Hepatocyte (in vitro differentiated cells): ENCODE results near the gene EIF4E1B. TPM values are rescaled to one million over a fixed set of nuclear protein-coding genes. Genes with fewer than 3 reads are reported as not detected.

ENCODE experiments used
- DNase-seq: peaks from one replicate; pipeline ENCODE4 v3.0.0-alpha.2; 2016; ENCODE audit warnings: low spot score
- H2AFZ ChIP-seq: fragments of 200-600 bp; sonication (generic); 2 replicates; pipeline ENCODE4 v1.6.0; 2016; ENCODE audit warnings: antibody characterized with exemption, mild to moderate bottlenecking
- H3K27ac ChIP-seq: fragments of 200-600 bp; sonication (generic); 2 replicates; pipeline ENCODE4 v1.5.1; 2016; ENCODE audit warnings: mild to moderate bottlenecking
- H3K27me3 ChIP-seq: fragments of 200-600 bp; sonication (generic); 2 replicates; pipeline ENCODE4 v1.6.1; 2016
- H3K36me3 ChIP-seq: fragments of 200-600 bp; sonication (generic); replicated peaks from 2 replicates; pipeline ENCODE4 v1.5.1; 2016; ENCODE audit warnings: low read depth; ENCODE audit not compliant: insufficient read depth
- H3K4me1 ChIP-seq: fragments of 200-600 bp; sonication (generic); 2 replicates; pipeline ENCODE4 v1.5.1; 2016; ENCODE audit warnings: mild to moderate bottlenecking, moderate library complexity; ENCODE audit not compliant: insufficient read depth
- H3K4me2 ChIP-seq: fragments of 200-600 bp; sonication (generic); 2 replicates; pipeline ENCODE4 v1.6.0; 2016
- H3K4me3 ChIP-seq: fragments of 200-600 bp; sonication (generic); 2 replicates; pipeline ENCODE4 v1.5.1; 2016; ENCODE audit warnings: mild to moderate bottlenecking
- H3K79me2 ChIP-seq: fragments of 200-600 bp; sonication (generic); 2 replicates; pipeline ENCODE4 v1.6.0; 2017; ENCODE audit warnings: mild to moderate bottlenecking
- H3K9me2 ChIP-seq: fragments of 200-600 bp; sonication (generic); replicated peaks from 2 replicates; pipeline ENCODE4 v1.6.0; 2017; ENCODE audit warnings: mild to moderate bottlenecking; ENCODE audit not compliant: insufficient read depth
- H3K9me3 ChIP-seq: fragments of 200-600 bp; sonication (generic); 2 replicates; pipeline ENCODE4 v1.5.1; 2016; ENCODE audit warnings: low read depth, mild to moderate bottlenecking
- H4K20me1 ChIP-seq: fragments of 200-600 bp; sonication (generic); 2 replicates; pipeline ENCODE4 v1.6.0; 2016; ENCODE audit warnings: mild to moderate bottlenecking; ENCODE audit not compliant: insufficient read depth, poor library complexity, severe bottlenecking
- EZH2 ChIP-seq: fragments of 200-600 bp; sonication (generic); IDR thresholded peaks from 2 replicates; pipeline ENCODE4 v1.6.1; 2016; ENCODE audit warnings: antibody characterized with exemption, mild to moderate bottlenecking, borderline replicate concordance
- EZH2phosphoT487 ChIP-seq: fragments of 200-600 bp; sonication (generic); IDR thresholded peaks from one replicate; pipeline ENCODE4 v1.6.1; 2018; ENCODE audit warnings: antibody characterized with exemption, mild to moderate bottlenecking, low read depth, moderate library complexity; ENCODE audit not compliant: unreplicated experiment, severe bottlenecking
- WGBS: methylation state at CpG from one replicate; pipeline ENCODE4 v1.1.6; 2016; ENCODE audit warnings: low lambda C conversion rate; ENCODE audit errors: missing lambda C conversion rate; 5-methylcytosine and 5-hydroxymethylcytosine counted together
- polyA plus RNA-seq: library from polyadenylated mRNA; unstranded; fragments of >200 nt; fragmentation: Nextera tagmentation; extraction: Ambion mirVana; gene quantifications from 2 replicates; pipeline ENCODE4 v1.2.1, GENCODE V29; 2016
- total RNA-seq: library from RNA; depleted of rRNA; stranded (reverse); fragments of >200 nt; gene quantifications from 2 replicates; pipeline ENCODE4 v1.2.3, GENCODE V29; 2014
- TF ChIP-seq, protein P1 (sequence below): fragments of 200-600 bp; sonication (generic); IDR thresholded peaks from 2 replicates; pipeline ENCODE4 v1.5.1; 2016; ENCODE audit warnings: antibody characterized with exemption, mild to moderate bottlenecking; ENCODE audit not compliant: poor library complexity

EIF4E1B gene
- total and polyA plus RNA-seq, 2 experiments from 2014 or later = not detected

DNA sequence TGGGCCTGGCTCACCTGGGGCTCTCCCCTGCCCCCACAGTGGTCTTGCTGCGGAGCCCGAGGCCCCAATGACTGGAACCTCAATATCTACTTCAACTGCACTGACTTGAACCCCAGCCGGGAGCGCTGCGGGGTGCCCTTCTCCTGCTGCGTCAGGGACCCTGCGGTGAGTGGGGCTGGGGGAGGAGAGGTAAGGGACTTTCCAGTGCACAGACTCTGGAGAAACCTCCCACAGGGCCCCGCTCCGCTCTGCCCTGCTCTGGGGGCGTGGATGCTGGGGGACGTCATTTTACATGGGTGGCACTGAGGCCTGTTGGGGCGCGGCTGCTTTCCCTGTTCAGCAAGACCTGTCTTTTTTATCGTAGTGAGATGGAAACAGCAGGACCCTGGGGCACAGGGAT is 24.4 kb downstream of the EIF4E1B start:
- no peak for DNase-seq
- no peak for TF ChIP-seq EZH2phosphoT487
- no peak for TF ChIP-seq EZH2
- TF ChIP-seq, protein P1, sequence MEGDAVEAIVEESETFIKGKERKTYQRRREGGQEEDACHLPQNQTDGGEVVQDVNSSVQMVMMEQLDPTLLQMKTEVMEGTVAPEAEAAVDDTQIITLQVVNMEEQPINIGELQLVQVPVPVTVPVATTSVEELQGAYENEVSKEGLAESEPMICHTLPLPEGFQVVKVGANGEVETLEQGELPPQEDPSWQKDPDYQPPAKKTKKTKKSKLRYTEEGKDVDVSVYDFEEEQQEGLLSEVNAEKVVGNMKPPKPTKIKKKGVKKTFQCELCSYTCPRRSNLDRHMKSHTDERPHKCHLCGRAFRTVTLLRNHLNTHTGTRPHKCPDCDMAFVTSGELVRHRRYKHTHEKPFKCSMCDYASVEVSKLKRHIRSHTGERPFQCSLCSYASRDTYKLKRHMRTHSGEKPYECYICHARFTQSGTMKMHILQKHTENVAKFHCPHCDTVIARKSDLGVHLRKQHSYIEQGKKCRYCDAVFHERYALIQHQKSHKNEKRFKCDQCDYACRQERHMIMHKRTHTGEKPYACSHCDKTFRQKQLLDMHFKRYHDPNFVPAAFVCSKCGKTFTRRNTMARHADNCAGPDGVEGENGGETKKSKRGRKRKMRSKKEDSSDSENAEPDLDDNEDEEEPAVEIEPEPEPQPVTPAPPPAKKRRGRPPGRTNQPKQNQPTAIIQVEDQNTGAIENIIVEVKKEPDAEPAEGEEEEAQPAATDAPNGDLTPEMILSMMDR = no peak
- H3K27ac ChIP-seq = no peak overlapping the region
- no peaks in the 10 kb centered on the region for H3K9me3 ChIP-seq
- H3K9me2 ChIP-seq = no peaks in the 10 kb centered on the region
- no peak overlapping the region for H2AFZ ChIP-seq
- H4K20me1 ChIP-seq = no peaks in the 10 kb centered on the region
- H3K4me1 ChIP-seq = no peaks in the 10 kb centered on the region
- 95% methylated on average over 14 of the region's 14 CpGs for WGBS
- no peaks in the 10 kb centered on the region for H3K27me3 ChIP-seq
- H3K4me3 ChIP-seq = no peak overlapping the region
- H3K4me2 ChIP-seq = no peak overlapping the region
- H3K36me3 ChIP-seq = no peaks in the 10 kb centered on the region
- peaks cover 3% of the 10 kb centered on the region for H3K79me2 ChIP-seq

DNA sequence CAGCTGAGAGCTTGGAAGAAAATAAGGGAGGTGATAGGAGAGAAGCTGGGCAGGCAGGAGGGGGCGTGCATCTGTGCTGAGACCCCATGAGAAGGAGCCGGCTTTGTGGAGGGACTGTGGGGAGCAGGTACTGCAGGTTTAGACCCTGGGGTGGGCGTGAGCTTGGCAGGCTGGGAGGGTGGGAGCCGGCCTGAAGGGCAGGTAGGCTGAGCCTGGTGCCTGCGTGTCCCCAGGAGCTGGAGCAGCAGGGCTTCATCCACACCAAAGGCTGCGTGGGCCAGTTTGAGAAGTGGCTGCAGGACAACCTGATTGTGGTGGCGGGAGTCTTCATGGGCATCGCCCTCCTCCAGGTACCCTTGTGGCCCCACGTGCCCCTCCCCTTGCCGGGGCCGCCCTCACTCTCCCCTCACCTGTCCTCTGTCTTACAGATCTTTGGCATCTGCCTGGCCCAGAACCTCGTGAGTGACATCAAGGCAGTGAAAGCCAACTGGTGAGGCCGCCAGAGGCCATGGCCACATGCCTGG is 26.1 kb downstream of the EIF4E1B start:
- Histone ChIP-seq H3K27me3 (no peaks in the 10 kb centered on the region), H3K79me2 (no peaks in the 10 kb centered on the region), H2AFZ (no peak overlapping the region), H3K9me2 (no peaks in the 10 kb centered on the region), H3K4me3 (no peak overlapping the region), H3K36me3 (no peaks in the 10 kb centered on the region), H4K20me1 (no peaks in the 10 kb centered on the region), H3K4me1 (no peaks in the 10 kb centered on the region), H3K4me2 (no peak overlapping the region), H3K27ac (no peak overlapping the region), H3K9me3 (no peaks in the 10 kb centered on the region)
- WGBS = 86% methylated on average over 8 of the region's 13 CpGs
- DNase-seq = no peak
- no peak for TF ChIP-seq EZH2phosphoT487
- TF ChIP-seq, protein P1 = no peak

DNA sequence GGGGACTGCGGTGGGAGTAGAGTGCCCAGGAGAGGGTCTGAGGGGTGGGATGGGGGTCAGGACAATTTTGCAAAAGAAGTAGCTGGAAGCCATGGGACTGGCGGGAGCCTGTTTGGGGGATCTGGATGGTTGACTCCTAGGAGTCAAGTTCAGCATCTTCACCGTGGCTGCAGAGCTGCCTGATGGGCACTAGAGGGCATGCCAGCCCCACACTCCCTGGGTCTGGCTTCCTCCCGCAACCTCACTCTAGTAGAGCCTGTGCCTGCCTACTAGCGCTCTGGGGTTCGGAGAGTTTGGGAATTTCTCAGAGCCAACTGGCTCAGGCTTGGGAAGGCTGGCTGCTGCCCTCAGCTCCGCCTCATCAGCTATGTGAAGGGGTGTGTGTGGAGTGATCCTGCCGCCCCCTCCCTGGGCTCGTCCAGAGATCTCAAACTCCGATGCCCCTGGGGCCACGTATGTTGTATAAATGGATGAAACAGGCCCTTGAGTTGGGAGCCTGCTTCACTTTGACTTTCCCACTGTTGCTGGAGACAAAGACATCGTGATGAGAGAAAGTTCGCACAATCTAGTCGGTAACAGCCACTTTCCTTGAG is 27.6 kb downstream of the EIF4E1B start:
- no peaks in the 10 kb centered on the region for H3K27me3 ChIP-seq
- no peak overlapping the region for H3K27ac ChIP-seq
- no peak overlapping the region for H3K4me2 ChIP-seq
- no peak for TF ChIP-seq EZH2phosphoT487
- TF ChIP-seq, protein P1 = peak; percentile 70
- TF ChIP-seq EZH2 = no peak
- 55% methylated on average over 14 of the region's 14 CpGs for WGBS
- no peak overlapping the region for H2AFZ ChIP-seq
- no peaks in the 10 kb centered on the region for H3K79me2 ChIP-seq
- no peaks in the 10 kb centered on the region for H4K20me1 ChIP-seq
- H3K4me3 ChIP-seq = no peak overlapping the region
- H3K36me3 ChIP-seq = no peaks in the 10 kb centered on the region
- no peaks in the 10 kb centered on the region for H3K9me2 ChIP-seq
- DNase-seq = peak; percentile 83
- H3K9me3 ChIP-seq = no peaks in the 10 kb centered on the region
- H3K4me1 ChIP-seq = no peaks in the 10 kb centered on the region
